GM04503 (cell line): ENCODE results near the gene ZNF28.
A peak's percentile ranks its signal among the peaks of the same experiment; 100 is the strongest.
"Not testable (repeated sequence)": the region's sequence is repeated elsewhere in the genome, so short reads cannot be mapped to it uniquely, and the experiment has no call there.

Source experiments
- DNase-seq: peaks from one replicate; pipeline ENCODE4 v3.0.0-alpha.2; 2012; ENCODE audit warnings: low read depth

Gene ZNF28

GRCh38 chr19:52821204-52821960, at the start of gene ZNF28:
TSS of gene ZNF28 (minus strand) at chr19:52821633. CDS start at chr19:52817958, 3,675 bp downstream.
- DNase-seq = not testable (repeated sequence)

- not testable (repeated sequence) for DNase-seq
Measured at GRCh38 chr19:52868031-52868430, 46.6 kb upstream of the ZNF28 start.

GRCh38 chr19:52857378-52858191, 36.2 kb upstream of the ZNF28 start, which contains the start of gene ZNF468:
TSS of gene ZNF468 (minus strand) at chr19:52857619. CDS start at chr19:52854272, 3,347 bp downstream.
- peak; percentile 16 for DNase-seq

GRCh38 chr19:52856540-52857377, 35.3 kb upstream of the ZNF28 start:
- peak; percentile 3 for DNase-seq

- not testable (repeated sequence) for DNase-seq
Measured at GRCh38 chr19:52847352-52847751, 25.9 kb upstream of the ZNF28 start.

GRCh38 chr19:52840825-52841465, 19.5 kb upstream of the ZNF28 start:
- DNase-seq = not testable (repeated sequence)

- DNase-seq = not testable (repeated sequence)
Measured at GRCh38 chr19:52834289-52834688, 12.9 kb upstream of the ZNF28 start.

GRCh38 chr19:52833541-52833940, 12.1 kb upstream of the ZNF28 start:
- DNase-seq = not testable (repeated sequence)

GRCh38 chr19:52829866-52830265, 8.4 kb upstream of the ZNF28 start:
- not testable (repeated sequence) for DNase-seq

GRCh38 chr19:52825765-52826164, 4.3 kb upstream of the ZNF28 start:
- DNase-seq = no peak

- DNase-seq = no peak
Measured at GRCh38 chr19:52823676-52824075, 2.2 kb upstream of the ZNF28 start.

GRCh38 chr19:52820472-52821203, 795 bp downstream of the ZNF28 start:
- peak; percentile 9 for DNase-seq

- no peak for DNase-seq
Measured at GRCh38 chr19:52809801-52810200, 11.6 kb downstream of the ZNF28 start.

GRCh38 chr19:52799950-52800640, 21.3 kb downstream of the ZNF28 start:
- DNase-seq = not testable (repeated sequence)

- no peak for DNase-seq
Measured at GRCh38 chr19:52789440-52789839, 32.0 kb downstream of the ZNF28 start.

- DNase-seq = peak; percentile 34
Measured at GRCh38 chr19:52786464-52787354, 34.7 kb downstream of the ZNF28 start, which contains the start of gene ZNF600. TSS of gene ZNF600 (minus strand) at chr19:52786791. CDS start at chr19:52778888, 7,903 bp downstream.

GRCh38 chr19:52786078-52786463, 35.4 kb downstream of the ZNF28 start:
- DNase-seq = no peak

GRCh38 chr19:52785506-52785905, 35.9 kb downstream of the ZNF28 start:
- DNase-seq = no peak

- DNase-seq = not testable (repeated sequence)
Measured at GRCh38 chr19:52782864-52783263, 38.6 kb downstream of the ZNF28 start.
